Inflammatory macrophage treated with lipopolysaccharide for 1 hour (primary cell): ENCODE measurements around the gene TMEM236.
"Not testable (repeated sequence)": the region's sequence is repeated elsewhere in the genome, so short reads cannot be mapped to it uniquely, and the experiment has no call there.

Experiments
- DNase-seq, 2 donors: peaks; one replicate each; pipeline ENCODE4 v3.0.0-alpha.2; 2020 to 2022

The TMEM236 gene, protein sequence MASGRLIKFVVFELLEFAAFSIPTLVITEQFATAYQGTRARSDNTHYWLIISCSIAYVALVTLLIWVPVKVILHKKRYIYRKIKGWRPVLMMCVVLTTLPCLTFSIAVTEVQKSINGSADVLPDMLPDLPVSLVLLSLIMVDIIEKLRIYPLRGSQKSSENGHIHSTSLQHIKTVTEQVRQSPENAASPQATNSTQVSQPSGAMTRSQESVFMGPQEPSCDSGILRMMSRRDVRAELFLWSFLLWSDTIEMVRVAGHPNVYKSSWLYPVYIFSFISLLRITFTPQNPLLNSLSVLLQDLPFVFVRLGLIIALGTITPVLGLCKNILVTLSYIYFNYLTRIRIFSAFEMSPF

GRCh38 chr10:17751781-17752445 lies at the start of gene TMEM236:
TSS of gene TMEM236 (plus strand) at chr10:17752201. CDS start at chr10:17752296, 95 bp downstream.
- no peak for DNase-seq

DNA sequence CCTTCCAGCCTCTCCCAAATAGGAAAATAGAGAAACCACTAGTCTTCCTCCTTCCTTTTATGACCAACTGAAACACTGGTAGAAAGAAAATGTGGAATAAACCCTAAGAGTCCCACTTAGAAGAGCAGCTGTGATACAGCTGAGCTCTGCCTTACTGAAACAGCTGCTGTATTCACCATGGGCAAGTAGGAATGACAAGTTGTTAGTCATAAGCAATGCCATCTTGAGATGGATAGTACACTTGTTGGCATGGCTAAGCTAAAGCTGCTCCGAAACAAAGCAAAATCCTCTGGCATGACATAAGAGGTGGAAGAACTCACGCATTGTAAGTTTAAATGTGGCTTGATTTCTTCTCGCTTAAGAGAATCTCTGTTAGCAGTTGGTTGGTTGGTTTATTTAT lies 48.3 kb upstream of the TMEM236 start:
- DNase-seq, result no peak

DNA sequence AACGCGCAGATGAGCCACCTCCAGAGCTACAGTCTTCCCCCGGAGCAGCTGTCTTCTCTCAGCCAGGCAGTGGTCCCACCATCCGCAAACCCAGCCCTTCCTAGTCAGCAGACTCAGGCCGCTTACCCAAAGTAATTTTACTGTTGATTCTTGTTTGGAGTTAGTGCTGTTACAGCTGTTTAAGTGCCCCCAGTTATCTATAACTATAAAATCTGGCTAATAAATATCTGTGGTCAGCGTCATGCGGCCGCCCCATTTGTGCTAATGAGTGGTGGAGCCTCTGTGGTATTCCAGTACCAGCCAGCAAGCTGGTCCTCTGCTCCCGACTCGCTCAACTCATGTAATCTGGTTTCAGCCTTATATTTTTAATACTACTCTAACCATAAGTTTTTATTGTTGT lies 43.2 kb upstream of the TMEM236 start:
- no peak for DNase-seq

GRCh38 chr10:17709492-17709891 lies 42.5 kb upstream of the TMEM236 start:
- DNase-seq, result no peak

GRCh38 chr10:17710181-17710580 lies 41.8 kb upstream of the TMEM236 start:
- DNase-seq, result no peak

GRCh38 chr10:17712053-17712452 lies 39.9 kb upstream of the TMEM236 start:
- no peak for DNase-seq

DNA sequence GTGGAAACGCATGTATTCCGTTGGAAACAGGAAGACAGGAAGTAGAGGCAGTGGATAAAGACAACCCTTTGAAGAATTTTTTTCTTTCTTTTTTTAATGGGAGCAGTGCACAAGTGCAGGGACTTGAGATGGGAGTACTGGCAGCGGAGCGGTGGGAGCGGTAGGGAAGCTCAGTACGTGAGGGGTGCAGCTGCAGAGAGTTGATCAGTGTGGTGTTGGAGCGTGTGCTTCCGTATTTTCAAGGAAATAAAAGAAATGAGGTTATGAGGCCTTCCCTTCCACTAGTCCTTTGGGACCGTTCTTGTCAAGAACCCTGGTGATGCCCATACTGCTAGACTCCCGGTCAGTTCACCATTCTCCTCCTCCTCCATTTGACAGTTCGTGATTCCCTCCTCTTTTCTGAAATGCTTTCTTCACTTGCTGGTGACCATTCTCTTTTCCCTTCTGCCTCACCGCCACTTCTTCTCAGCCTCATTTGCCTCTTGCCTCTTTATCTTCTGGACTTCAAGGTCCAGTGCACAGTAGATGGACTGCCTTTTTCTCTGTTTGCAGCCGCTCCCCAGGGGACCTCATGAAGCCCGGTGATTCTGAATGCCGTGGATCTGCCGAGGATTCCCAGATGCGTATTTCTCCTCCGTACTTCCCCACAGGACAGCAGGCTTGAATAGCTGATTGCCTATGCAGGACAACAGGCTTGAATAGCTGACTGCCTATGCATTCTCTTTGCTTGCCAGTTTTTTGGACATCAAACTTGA lies 39.1 kb upstream of the TMEM236 start:
- DNase-seq, result no peak

GRCh38 chr10:17713758-17714157 lies 38.2 kb upstream of the TMEM236 start:
- DNase-seq, result no peak

- DNase-seq, result no peak
These were observed 35.8 kb upstream of the TMEM236 start for GRCh38 chr10:17716161-17716560.

DNA sequence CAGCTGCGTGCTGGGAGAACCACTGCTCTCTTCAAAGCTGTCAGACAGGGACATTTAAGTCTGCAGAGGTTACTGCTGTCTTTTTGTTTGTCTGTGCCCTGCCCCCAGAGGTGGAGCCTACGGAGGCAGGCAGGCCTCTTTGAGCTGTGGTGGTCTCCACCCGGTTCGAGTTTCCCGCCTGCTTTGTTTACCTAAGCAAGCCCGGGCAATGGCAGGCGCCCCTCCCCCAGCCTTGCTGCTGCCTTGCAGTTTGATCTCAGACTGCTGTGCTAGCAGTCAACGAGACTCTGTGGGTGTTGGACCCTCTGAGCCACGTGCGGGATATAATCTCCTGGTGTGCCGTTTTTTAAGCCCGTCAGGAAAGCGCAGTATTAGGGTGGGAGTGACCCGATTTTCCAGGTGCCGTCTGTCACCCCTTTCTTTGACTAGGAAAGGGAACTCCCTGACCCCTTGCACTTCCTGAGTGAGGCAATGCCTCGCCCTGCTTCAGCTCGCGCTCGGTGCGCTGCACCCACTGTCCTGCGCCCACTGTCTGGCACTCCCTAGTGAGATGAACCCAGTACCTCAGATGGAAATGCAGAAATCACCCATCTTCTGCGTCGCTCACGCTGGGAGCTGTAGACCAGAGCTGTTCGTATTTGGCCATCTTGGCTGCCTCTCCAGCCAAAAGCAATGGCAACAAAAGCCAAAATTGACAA lies 29.5 kb upstream of the TMEM236 start:
- not testable (repeated sequence) for DNase-seq

DNA sequence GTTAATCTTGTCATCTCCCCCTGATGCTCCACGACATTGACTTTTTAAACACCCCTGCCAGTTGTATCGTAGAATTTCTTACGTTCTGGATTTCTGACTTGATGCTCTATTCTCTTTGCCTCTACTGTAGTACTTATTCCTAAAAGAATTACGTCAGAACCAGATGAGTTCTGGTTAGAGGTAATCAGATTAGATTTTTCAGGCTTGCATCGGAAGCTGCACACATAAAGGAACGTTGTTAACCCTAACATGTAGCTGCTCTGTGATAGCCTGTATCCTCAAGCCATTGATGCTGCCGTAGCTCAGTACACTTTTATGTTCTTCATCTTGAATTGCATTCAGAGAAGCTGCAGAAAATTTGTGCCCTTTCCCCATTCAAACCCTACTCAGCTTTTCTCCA lies 26.3 kb upstream of the TMEM236 start:
- no peak for DNase-seq

- no peak for DNase-seq
These were observed 22.4 kb upstream of the TMEM236 start for GRCh38 chr10:17729630-17730029.

GRCh38 chr10:17730667-17731066 lies 21.3 kb upstream of the TMEM236 start:
- DNase-seq, result no peak

- DNase-seq, result peak in 1 of 2 donors; percentile 59
These were observed 20.5 kb upstream of the TMEM236 start for GRCh38 chr10:17731331-17732020.

- peak in 1 of 2 donors; percentile 8 for DNase-seq
These were observed 18.4 kb upstream of the TMEM236 start for GRCh38 chr10:17733620-17734019.

- DNase-seq, result no peak
These were observed 17.4 kb upstream of the TMEM236 start for GRCh38 chr10:17734432-17735080.

DNA sequence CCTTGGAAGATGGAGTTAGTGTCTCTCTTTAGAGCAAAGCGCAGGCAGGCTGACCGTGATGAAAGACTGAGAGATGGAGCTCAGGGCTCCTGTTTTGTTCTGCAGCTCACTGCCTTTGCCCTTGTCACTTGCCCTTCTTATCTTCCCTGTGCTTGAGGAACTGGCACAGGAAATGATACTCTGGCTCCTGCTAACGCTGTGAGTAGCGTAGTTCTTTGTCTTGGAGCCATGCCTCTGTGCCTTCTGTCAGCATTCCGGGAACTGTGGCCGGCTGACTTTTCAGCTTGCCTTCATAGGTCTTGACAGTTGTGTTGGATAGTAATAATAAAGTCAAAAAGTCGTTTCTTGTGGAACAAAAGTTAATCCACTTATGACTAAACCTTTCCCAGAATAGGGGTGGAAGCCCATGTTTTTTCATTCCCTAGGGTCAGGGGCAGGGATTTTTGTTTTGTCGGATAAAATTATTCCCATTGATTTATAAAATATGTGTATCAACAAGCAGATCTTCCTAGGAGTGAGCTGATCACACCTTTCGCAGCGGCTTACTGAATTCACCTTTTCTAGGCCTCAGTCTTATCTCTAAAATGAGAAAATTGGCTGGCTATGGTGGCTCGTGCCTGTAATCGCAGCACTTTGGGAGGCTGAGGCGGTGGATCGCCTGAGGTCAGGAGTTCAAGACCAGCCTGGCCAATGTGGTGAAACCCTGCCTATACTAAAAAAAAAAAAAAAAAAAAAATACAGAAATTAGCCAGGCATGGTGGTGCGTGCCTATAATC lies 16.6 kb upstream of the TMEM236 start:
- no peak for DNase-seq

- no peak for DNase-seq
These were observed 15.8 kb upstream of the TMEM236 start for GRCh38 chr10:17736223-17736622.

GRCh38 chr10:17737027-17737965 lies 14.7 kb upstream of the TMEM236 start:
- DNase-seq, result peak; percentile 55 to 88

GRCh38 chr10:17740668-17741067 lies 11.3 kb upstream of the TMEM236 start:
- no peak for DNase-seq
